ENCODE data around the gene HBS1L.

The HBS1L gene

DNA sequence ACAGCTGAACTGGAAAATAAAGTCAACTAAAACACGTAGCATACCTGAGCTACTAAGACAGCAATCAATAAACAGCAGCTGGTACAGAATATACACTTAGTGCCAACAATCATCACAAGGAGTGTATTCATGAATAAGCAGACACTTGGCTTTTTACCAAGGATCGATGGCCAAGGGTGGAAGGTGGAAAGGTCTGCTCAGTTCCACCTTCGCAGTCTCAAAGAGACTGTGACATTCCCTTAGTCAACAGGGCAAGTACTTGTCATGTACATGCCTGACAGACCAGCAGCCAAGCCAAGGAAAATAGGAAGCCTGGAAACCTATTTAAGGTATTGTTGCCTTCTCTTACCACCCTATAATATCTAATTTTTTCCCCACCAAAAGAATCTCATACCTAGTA, 21.4 kb downstream of the HBS1L start:
- DNase-seq, result no peak

DNA sequence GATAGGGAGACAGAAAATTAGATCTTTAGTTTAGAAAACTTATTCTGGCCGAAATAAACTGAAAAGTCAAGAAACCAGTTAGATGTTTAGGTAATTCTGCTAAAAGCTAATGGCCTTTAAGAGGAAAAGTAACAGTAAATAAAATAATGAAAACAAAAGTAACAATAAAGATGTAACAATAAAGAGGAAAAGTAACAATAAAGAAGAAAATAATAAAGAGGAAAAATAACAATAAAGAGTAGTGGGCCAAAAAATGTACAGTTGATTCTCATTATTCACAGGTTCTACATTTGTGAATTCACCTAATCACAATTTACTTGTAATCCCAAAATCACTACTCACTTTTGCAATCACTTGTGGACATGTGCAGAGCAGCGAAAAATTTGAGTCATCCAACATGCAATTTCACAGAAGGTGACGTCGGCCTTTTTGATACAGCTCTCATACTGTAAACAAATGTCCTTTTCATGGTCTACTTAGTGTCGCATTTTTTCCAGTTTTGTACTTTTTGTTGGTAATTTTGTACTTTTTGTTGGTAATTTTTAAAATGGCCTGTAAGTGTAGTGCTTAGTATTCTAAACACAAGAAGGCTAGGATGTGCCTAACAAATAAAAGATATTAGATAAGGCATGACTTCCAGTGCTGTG, 24.0 kb downstream of the HBS1L start:
- no peak for DNase-seq

DNA sequence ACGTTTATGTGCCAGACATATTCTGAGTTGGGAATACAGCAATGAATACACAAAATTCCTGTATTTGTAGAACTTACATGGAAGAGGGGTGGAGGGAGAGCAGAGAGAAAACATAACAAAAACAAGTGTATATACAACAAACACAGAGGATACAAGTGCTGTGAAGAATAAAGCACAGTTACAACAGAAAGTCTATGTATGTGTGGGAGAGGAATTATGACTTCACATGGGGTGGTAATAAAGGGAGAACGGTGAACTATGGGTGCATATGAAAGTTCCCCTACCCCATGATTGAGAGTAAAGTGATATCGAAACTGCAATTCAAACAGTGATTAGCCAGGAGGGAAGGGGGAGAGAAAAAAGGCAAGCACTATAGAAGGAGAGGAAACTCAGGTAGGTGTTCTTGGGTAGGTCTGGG, 24.6 kb downstream of the HBS1L start:
- DNase-seq, result no peak

- no peak for DNase-seq
Observed at GRCh38 chr6:135025775-135026174, 28.8 kb downstream of the HBS1L start.

- DNase-seq, result no peak
Observed at GRCh38 chr6:135025175-135025574, 29.4 kb downstream of the HBS1L start.

DNA sequence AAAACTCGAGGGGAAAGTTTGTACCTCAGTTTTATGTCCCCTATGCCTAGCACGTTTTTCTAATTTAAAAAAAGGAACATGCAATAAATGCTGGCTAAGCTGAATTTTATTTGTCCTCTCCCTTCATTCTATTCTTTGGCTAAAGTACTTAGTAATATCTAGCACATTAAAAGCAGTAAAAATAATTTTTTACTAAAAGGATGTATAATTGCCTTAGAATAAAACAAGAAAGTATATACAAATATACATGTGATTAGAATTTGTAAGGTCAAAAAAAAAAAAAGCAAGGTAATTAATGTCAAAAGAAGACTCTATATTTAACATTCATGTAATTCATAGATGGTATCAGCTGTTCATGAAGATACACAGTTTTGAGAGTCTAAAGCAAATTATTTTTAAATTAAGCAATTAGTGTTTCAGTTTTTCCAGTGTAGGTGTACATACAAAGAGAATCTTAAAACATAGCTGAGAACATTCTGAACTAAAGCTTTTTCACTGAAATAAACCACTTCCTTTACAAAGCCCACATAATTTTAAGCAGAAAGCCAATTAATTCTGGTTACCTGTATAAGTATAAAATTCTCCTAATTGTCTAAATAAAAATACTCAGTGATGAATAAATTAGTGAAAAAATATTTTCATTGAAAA, 32.4 kb downstream of the HBS1L start:
- no peak for DNase-seq

DNA sequence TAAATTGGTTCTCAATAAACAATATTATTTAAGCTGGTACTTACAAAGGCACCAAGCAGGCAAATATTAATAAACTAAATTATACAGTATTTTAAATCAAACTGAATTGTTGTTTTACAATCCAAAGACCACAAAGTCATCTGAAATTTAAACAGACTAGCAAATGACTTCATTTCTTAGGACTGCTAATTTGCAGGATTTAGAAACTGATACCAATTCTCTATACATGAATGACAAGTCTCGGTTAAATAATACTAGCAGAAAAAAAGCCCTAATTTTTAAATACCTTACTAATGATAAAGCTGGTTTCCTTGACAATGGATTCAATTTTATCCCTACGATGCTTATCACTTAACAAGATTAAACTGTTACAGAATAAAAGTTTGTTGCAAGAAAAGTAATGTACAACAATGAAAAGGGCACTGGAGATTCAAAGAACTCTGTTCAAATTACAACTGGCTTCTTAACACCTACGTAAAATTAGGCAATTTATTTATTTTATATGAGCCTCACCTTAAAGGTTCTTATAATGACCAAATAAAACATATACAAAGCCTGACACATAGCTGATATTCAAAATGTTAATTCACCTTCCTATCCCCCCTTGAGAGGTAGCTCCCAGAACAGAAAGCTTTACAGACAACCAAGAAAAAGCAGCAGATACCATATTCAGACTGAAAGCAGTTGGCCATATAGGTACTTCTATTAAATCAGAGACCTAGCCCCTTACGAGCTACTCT, 33.1 kb downstream of the HBS1L start:
- DNase-seq, result no peak

GRCh38 chr6:135018941-135019340, 35.7 kb downstream of the HBS1L start:
- DNase-seq, result peak; percentile 78 to 87

GRCh38 chr6:135018052-135018451, 36.6 kb downstream of the HBS1L start:
- DNase-seq, result no peak

GRCh38 chr6:135014353-135014832, 40.2 kb downstream of the HBS1L start:
- no peak for DNase-seq

DNA sequence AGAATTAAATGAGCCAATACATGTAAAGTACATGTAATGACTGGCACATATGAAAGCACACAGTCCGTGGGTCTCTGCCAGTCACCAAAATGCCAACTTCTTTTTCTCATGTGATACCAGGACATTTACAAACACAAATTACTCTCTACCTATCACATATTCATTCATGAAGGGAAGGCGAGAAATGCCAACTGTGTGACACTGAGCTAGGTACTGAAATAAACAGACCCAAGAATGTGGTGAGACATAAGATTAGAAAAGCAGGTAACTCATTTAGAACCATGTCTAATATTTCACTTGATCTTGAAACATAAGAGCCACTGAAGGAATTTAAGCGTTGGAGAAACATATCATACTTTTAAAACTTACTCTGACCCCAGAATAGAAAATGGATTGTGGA, 41.4 kb downstream of the HBS1L start:
- DNase-seq, result no peak

GRCh38 chr6:135012764-135013163, 41.9 kb downstream of the HBS1L start:
- DNase-seq, result no peak

DNA sequence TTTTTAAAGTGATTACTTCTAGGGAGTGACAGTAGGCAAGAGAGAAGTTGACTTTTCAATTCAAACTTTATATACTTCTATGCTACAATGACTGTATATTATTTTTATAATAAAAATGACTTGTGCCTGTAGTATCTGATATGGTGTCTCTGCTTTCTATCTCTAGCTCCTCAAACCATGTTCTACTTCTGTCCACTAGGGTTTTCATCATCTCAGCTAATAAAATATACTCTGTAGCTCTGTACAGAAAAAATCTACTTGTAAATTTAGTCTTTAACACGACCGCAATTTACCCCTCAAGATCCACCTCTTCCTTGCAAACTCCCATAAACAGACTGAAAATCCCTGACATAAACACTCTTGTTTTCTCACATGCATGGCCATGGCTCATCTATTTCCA, 42.3 kb downstream of the HBS1L start:
- no peak for DNase-seq

DNA sequence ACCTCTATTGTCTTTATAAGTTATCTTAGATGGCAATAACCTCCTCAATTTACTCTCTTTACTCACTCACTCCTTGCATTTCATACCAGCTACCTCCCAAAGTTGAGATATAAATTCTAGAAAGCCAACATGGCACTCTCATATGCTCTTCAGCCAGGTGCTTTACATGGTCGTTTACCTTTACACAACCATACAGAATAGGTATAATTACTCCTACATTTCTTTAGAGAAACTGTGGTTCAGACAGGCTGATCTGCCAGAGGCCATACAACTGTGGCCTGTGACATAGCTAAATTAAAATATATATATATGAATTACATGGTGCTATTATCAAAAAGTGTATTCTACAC, 45.7 kb downstream of the HBS1L start:
- DNase-seq, result no peak

DNA sequence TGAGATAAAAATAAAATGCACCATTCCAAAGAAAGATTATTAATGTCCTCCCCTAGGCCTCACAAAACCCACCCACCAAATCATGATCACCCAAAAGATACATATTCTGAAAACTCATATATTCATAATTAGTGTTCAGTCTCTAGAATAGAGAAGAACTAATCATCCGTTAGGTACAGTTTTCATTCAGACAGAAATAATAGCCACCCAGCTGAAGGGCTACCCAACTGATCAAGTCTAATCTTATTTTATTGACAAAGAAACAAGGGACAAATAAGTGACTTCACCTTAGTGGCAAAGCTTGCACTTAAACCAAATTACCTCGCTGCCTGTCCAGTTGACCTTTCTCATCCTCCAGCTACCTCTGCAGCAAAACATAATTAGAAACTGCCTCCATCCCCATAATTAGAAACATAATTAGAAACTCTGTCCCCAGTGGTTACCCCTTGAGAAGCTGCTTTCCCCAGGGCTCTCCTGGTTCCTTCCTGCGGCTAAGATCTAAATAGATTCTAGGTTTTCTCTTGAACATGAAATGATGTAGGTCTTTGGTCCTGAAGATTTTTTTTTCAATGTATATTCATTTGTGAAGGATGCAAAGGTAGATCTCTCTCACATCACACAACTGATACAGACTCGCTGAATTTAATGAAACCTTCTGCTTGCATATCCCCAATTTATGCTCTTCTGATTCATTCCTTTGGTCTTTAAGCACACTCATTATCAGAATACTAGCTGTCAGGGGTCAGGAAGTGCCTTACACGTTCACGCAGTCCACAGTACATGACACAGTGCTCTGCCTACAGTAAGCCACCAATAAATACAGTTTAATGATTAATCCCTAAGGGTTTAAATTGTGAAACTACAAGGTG, 46.3 kb downstream of the HBS1L start:
- no peak for DNase-seq

DNA sequence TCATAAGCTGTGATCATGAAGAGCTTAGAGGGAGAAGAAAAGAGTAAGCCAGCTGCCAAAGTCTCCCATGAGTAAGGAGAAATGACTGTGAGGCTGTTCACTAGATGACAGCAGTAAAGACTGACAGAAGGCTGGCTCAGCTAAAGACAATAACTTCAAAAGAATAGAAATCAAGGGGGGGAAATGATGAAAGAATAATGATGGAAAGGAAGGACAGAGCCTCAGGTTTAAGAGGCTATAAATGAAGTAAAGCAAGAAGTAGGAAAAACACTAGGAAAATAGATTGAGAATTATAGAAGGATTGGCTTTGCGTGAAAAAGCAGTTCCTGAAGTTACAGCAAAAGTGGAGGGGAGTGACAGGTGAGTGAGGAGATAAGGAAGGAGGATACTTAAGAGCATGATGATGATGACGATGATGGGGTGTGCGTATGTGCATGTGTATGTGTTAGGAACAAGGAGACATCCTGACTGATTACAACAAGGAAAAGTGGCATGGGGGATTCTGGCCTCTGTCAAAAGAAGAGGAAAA, 48.2 kb downstream of the HBS1L start:
- no peak for DNase-seq

- peak; percentile 56 to 69 for DNase-seq
Observed at GRCh38 chr6:135004399-135004798, 50.2 kb downstream of the HBS1L start.

GRCh38 chr6:135002974-135003703, 51.5 kb downstream of the HBS1L start:
- DNase-seq, result peak in 1 of 2 donors; percentile 30

- peak; percentile 16 to 43 for DNase-seq
Observed at GRCh38 chr6:135002229-135002844, 52.3 kb downstream of the HBS1L start.

- DNase-seq, result no peak
Observed at GRCh38 chr6:134999107-134999506, 55.5 kb downstream of the HBS1L start.

GRCh38 chr6:134997133-134997995, 57.3 kb downstream of the HBS1L start:
- no peak for DNase-seq

Measured in inflammatory macrophage treated with lipopolysaccharide for 1 hour (primary cell).